SHP77 treated with DMSO at 0.1 percent for 48 hours (cell line): Measurements from ENCODE around the gene P2RX2.
"Not testable (repeated sequence)": the region's sequence is repeated elsewhere in the genome, so short reads cannot be mapped to it uniquely, and the experiment has no call there.

Experiments
- DNase-seq: peaks from one replicate; lab custom pipeline; 2025; lab: John Stamatoyannopoulos, UW

The P2RX2 gene

GRCh38 chr12:132583736-132584135 is 34.8 kb upstream of the P2RX2 start:
- no peak for DNase-seq

- no peak for DNase-seq
Observed at GRCh38 chr12:132584429-132584828, 34.1 kb upstream of the P2RX2 start.

GRCh38 chr12:132585177-132585576 is 33.4 kb upstream of the P2RX2 start:
- no peak for DNase-seq

GRCh38 chr12:132586929-132587328 is 31.6 kb upstream of the P2RX2 start:
- DNase-seq: no peak

GRCh38 chr12:132587781-132588180 is 30.8 kb upstream of the P2RX2 start:
- no peak for DNase-seq

- no peak for DNase-seq
Observed at GRCh38 chr12:132588319-132588718, 30.3 kb upstream of the P2RX2 start.

GRCh38 chr12:132588821-132589669 is 29.5 kb upstream of the P2RX2 start:
- DNase-seq: no peak

- no peak for DNase-seq
Observed at GRCh38 chr12:132591107-132591935, 27.3 kb upstream of the P2RX2 start.

- DNase-seq: no peak
Observed at GRCh38 chr12:132592282-132592970, 26.1 kb upstream of the P2RX2 start.

- no peak for DNase-seq
Observed at GRCh38 chr12:132593071-132593470, 25.5 kb upstream of the P2RX2 start.

GRCh38 chr12:132593521-132593920 is 25.1 kb upstream of the P2RX2 start:
- no peak for DNase-seq

GRCh38 chr12:132593938-132594358 is 24.6 kb upstream of the P2RX2 start:
- DNase-seq: peak; percentile 98

GRCh38 chr12:132595183-132595582 is 23.4 kb upstream of the P2RX2 start:
- no peak for DNase-seq

- no peak for DNase-seq
Observed at GRCh38 chr12:132596016-132596415, 22.6 kb upstream of the P2RX2 start.

- no peak for DNase-seq
Observed at GRCh38 chr12:132597333-132598316, 21.0 kb upstream of the P2RX2 start.

- DNase-seq: not testable (repeated sequence)
Observed at GRCh38 chr12:132599502-132599901, 19.1 kb upstream of the P2RX2 start.

GRCh38 chr12:132600048-132601032 is 18.2 kb upstream of the P2RX2 start:
- DNase-seq: peak; percentile 83

- DNase-seq: no peak
Observed at GRCh38 chr12:132601171-132601883, 17.2 kb upstream of the P2RX2 start.

GRCh38 chr12:132602572-132603239 is 15.9 kb upstream of the P2RX2 start:
- DNase-seq: peak; percentile 40
